Stimulated activated CD4-positive, alpha-beta T cell treated with anti-CD3 and anti-CD28 coated beads, Interleukin-4, amount 100 ng/mL, for 4 hours (primary cell): Measurements from ENCODE around the gene ACAD8.

Experiments used
- DNase-seq, 2 experiments: peaks; one replicate each; pipeline ENCODE4 v3.0.0-alpha.2; 2020

The ACAD8 gene

GRCh38 chr11:134292661-134293060, 39.3 kb downstream of the ACAD8 start:
- no peak for DNase-seq

- DNase-seq: no peak
These were observed 40.0 kb downstream of the ACAD8 start for GRCh38 chr11:134293119-134294113.

- DNase-seq: no peak
These were observed 41.3 kb downstream of the ACAD8 start for GRCh38 chr11:134294664-134295063.

- DNase-seq: no peak
These were observed 58.9 kb downstream of the ACAD8 start for GRCh38 chr11:134312223-134312622.

GRCh38 chr11:134312807-134313206, 59.4 kb downstream of the ACAD8 start:
- no peak for DNase-seq

- DNase-seq: no peak
These were observed 60.0 kb downstream of the ACAD8 start for GRCh38 chr11:134313379-134313778.

DNA sequence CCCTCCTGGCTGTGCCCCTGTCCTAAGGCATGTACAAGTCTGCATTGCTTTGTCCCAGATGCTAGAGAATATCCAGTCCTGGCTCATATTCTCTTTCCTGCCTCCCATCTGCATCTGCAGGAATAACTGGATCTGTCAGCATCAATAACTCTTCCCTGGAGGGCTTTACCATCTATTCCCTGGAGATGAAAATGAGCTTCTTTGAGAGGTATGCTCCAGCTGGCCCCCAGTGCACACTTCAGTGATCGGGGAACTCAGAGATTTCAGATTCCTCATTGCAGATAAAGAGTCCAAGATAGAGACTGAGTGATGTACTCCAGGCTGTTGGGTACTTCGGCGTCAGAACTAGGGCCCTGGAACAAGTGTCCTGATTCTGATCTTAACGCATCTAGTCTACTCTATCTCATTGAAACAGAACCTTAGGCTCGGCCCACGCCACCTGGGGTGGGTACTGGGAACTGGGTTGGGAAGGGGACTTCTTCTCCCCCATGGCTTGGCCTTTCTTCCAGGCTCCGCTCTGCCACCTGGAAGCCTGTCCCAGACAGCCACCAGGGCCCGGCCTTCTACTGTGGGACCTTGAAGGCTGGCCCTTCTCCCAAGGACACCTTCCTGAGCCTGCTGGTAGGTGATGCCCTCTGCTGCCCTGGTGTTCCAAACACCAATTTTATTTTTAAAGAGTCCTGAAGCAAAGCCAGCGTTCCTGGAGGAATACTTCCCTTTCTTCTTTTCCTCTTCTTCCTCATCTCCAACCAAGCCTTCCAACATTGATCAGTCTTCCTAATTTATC, 60.6 kb downstream of the ACAD8 start:
- no peak for DNase-seq
